Ishikawa (cell line): ENCODE results near the gene ACTG2.

Source experiments
- CEBPB ChIP-seq: IDR thresholded peaks from 2 replicates; pipeline ENCODE4 v1.6.1; 2012
- CREB1 ChIP-seq: IDR thresholded peaks from 2 replicates; pipeline ENCODE4 v1.6.1; 2012; ENCODE audit warnings: low read depth
- EGR1 ChIP-seq: IDR thresholded peaks from 2 replicates; pipeline ENCODE4 v1.6.1; 2012
- EP300 ChIP-seq: IDR thresholded peaks from 2 replicates; pipeline ENCODE4 v1.6.1; 2012; ENCODE audit warnings: borderline replicate concordance
- FOXM1 ChIP-seq: IDR thresholded peaks from 2 replicates; pipeline ENCODE4 v1.6.1; 2012; ENCODE audit warnings: low read depth, borderline replicate concordance
- NFIC ChIP-seq: IDR thresholded peaks from 2 replicates; pipeline ENCODE4 v1.6.1; 2012
- RAD21 ChIP-seq: IDR thresholded peaks from 2 replicates; pipeline ENCODE4 v1.6.1; 2012; ENCODE audit warnings: low read depth
- TAF1 ChIP-seq: IDR thresholded peaks from 2 replicates; pipeline ENCODE4 v1.6.1; 2012; ENCODE audit warnings: low read depth, mild to moderate bottlenecking
- TCF12 ChIP-seq: IDR thresholded peaks from 2 replicates; pipeline ENCODE4 v1.6.1; 2012; ENCODE audit warnings: low read depth
- TEAD4 ChIP-seq: IDR thresholded peaks from 2 replicates; pipeline ENCODE4 v1.6.1; 2012
- YY1 ChIP-seq: IDR thresholded peaks from 2 replicates; pipeline ENCODE4 v1.6.1; 2012; ENCODE audit warnings: low read depth
- ZBTB7A ChIP-seq: IDR thresholded peaks from 2 replicates; pipeline ENCODE4 v1.6.1; 2012; ENCODE audit warnings: low read depth
- TF ChIP-seq, protein P1 (sequence below): IDR thresholded peaks from 2 replicates; pipeline ENCODE4 v1.6.1; 2012
- TF ChIP-seq, protein P2 (sequence below): IDR thresholded peaks from 2 replicates; pipeline ENCODE4 v1.6.1; 2012
- TF ChIP-seq, protein P3 (sequence below): IDR thresholded peaks from 2 replicates; pipeline ENCODE4 v1.6.1; 2012; ENCODE audit warnings: low read depth, mild to moderate bottlenecking

Gene ACTG2

GRCh38 chr2:73952499-73953446 lies 60.0 kb downstream of the ACTG2 start:
- no peak for TF ChIP-seq YY1
- no peak for TF ChIP-seq EGR1
- TF ChIP-seq NFIC = no peak
- no peak for TF ChIP-seq TCF12
- no peak for TF ChIP-seq TEAD4
- TF ChIP-seq, protein P1, sequence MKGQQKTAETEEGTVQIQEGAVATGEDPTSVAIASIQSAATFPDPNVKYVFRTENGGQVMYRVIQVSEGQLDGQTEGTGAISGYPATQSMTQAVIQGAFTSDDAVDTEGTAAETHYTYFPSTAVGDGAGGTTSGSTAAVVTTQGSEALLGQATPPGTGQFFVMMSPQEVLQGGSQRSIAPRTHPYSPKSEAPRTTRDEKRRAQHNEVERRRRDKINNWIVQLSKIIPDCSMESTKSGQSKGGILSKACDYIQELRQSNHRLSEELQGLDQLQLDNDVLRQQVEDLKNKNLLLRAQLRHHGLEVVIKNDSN = no peak

DNA sequence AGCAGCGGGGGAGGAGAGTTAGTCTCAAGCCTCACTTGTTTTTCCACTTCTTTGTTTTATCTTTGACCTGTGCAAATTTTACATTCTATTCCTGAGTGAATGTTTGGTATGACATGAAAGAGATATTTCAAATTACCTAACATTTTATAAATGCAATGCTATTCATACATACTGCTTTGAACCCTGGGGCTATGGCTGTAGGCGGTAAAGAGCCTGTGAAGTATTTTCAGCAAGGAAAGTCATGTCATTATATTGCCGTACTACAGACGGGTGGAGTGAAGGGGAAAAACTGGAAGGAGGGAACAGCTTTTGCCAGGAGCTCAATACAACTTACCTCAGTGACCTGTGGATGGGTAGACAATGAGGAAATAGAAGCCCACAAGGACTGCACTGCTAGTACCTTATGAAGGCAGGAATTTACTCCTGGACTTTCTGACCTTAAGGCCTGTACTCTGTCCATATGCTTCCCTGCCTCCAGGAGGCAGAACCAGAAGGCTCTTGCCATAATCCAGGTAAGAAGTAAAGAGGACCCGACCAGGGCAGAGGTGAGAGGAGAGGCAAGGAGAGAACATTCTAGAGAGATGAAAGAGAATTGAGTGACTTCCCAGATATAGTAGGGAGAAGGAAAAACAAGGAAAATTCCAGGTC lies 63.5 kb downstream of the ACTG2 start:
- TF ChIP-seq CREB1 (no peak), EP300 (no peak), TCF12 (no peak), TEAD4 (no peak), CEBPB (no peak)
- TF ChIP-seq, protein P2, sequence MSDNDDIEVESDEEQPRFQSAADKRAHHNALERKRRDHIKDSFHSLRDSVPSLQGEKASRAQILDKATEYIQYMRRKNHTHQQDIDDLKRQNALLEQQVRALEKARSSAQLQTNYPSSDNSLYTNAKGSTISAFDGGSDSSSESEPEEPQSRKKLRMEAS = no peak
- TF ChIP-seq, protein P3, sequence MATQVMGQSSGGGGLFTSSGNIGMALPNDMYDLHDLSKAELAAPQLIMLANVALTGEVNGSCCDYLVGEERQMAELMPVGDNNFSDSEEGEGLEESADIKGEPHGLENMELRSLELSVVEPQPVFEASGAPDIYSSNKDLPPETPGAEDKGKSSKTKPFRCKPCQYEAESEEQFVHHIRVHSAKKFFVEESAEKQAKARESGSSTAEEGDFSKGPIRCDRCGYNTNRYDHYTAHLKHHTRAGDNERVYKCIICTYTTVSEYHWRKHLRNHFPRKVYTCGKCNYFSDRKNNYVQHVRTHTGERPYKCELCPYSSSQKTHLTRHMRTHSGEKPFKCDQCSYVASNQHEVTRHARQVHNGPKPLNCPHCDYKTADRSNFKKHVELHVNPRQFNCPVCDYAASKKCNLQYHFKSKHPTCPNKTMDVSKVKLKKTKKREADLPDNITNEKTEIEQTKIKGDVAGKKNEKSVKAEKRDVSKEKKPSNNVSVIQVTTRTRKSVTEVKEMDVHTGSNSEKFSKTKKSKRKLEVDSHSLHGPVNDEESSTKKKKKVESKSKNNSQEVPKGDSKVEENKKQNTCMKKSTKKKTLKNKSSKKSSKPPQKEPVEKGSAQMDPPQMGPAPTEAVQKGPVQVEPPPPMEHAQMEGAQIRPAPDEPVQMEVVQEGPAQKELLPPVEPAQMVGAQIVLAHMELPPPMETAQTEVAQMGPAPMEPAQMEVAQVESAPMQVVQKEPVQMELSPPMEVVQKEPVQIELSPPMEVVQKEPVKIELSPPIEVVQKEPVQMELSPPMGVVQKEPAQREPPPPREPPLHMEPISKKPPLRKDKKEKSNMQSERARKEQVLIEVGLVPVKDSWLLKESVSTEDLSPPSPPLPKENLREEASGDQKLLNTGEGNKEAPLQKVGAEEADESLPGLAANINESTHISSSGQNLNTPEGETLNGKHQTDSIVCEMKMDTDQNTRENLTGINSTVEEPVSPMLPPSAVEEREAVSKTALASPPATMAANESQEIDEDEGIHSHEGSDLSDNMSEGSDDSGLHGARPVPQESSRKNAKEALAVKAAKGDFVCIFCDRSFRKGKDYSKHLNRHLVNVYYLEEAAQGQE = no peak
- TF ChIP-seq, protein P1 = no peak

DNA sequence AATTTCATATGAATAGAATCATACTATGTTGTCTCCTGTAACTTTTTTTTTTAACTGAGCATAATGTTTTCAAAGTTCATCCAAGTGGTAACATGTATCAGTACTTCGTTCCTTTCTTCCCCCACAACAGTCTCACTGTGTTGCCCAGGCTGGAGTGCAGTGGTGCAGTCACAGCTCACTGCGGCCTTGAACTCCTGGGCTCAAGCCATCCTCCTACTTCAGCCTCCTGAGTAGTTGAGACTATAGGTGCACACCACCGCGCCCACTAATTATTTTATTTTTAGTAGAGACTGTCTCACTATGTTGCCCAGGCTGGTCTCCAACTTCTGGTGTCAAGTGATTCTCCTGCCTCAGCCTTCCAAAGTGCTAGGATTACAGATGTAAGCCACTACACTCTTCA lies 68.5 kb downstream of the ACTG2 start:
- TF ChIP-seq TCF12 (no peak), EP300 (no peak), NFIC (no peak), CREB1 (no peak), TAF1 (no peak), ZBTB7A (no peak), EGR1 (no peak), TEAD4 (no peak), FOXM1 (no peak), YY1 (no peak), CEBPB (no peak), RAD21 (no peak)
- TF ChIP-seq, protein P1 = no peak
- TF ChIP-seq, protein P2 = no peak
- TF ChIP-seq, protein P3 = no peak

DNA sequence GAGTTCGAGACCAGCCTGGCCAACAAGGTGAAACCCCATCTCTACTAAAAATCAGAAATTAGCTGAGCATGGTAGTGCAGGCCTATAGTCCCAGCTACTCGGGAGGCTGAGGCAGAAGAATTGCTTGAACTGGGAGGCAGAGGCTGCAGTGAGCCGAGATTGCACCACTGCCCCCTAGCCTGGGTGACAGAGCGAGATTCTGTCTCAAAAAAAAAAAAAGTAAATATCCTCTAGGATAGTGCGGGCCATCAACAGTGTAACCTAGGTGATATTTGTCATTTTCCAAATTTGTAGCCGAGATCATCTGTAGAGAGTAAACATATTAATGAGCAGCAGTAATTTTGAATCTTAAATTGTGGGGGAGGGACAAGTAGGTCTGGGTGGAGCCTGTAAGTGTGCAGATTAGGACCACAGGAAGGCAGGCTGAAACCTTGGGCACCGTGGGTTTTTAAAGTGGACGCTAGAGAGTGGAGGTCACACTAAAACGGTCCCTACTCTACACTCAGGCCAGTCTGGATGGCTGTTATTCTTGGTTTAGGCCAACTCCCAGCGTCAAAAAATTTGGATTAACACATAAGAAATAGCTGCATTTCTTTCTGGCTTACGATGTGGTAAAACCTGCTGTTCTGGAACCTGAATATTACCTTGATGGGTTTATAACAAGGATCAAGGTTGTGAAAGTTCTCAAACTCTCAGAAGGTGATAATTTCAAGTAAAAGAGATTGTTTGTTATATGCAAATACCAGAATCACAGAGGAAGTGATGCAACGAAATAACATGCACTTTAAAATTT lies 69.2 kb downstream of the ACTG2 start:
- no peak for TF ChIP-seq EP300
- no peak for TF ChIP-seq NFIC
- TF ChIP-seq CREB1 = no peak
- TF ChIP-seq, protein P2 = no peak
- no peak for TF ChIP-seq FOXM1
- TF ChIP-seq, protein P1 = no peak
- TF ChIP-seq, protein P3 = no peak
- no peak for TF ChIP-seq YY1
- TF ChIP-seq RAD21 = no peak
- no peak for TF ChIP-seq ZBTB7A
- no peak for TF ChIP-seq EGR1
- no peak for TF ChIP-seq CEBPB
- no peak for TF ChIP-seq TEAD4
- TF ChIP-seq TAF1 = no peak
- TF ChIP-seq TCF12 = no peak
